HCT116 (cell line): Measurements from ENCODE around the gene MINDY3. TPM values are rescaled to one million over a fixed set of nuclear protein-coding genes. Genes with fewer than 3 reads are reported as not detected.

Experiments used
- ATAC-seq: fragments of 200-7000 bp; cut with Tn5 transposase; 2 replicates; pipeline ENCODE4 v1.9.1; 2020; ENCODE audit warnings: mild to moderate bottlenecking, moderate library complexity
- BruUV-seq: library from RNA; stranded (reverse); fragments of 400-500 nt; replicated peaks from 2 replicates; lab custom pipeline; 2021; lab: Mats Ljungman, UMichigan
- CTCF ChIA-PET: fragments of 300-600 bp; sonication (Branson Sonifier 250); formaldehyde crosslinking; loops from one replicate; lab custom pipeline; 2021; ENCODE audit warnings: antibody characterized with exemption; lab: Charles Lee
- POLR2A ChIA-PET: fragments of 300-600, 350-600 bp; sonication (Branson Sonifier 250); formaldehyde crosslinking; loops from one replicate; lab custom pipeline; 2021; ENCODE audit warnings: antibody characterized with exemption; lab: Charles Lee
- RAD21 ChIA-PET, 2 experiments: fragments of 300-600 bp; sonication (Branson Sonifier 250); formaldehyde crosslinking; loops; one replicate each; lab custom pipeline; 2023; ENCODE audit warnings: low total read pairs in 2 of 2; ENCODE audit not compliant: uncharacterized antibody in 2 of 2, unreplicated experiment in 2 of 2, low non-redundant PET in 1 of 2; lab: Charles Lee
- DNase-seq: peaks from one replicate; pipeline ENCODE4 v3.0.0-alpha.2; 2010; ENCODE audit warnings: low read depth, low spot score
- H2AFZ ChIP-seq: fragments of 200-600 bp; shearing (Covaris generic), sonication (generic); 2 replicates; pipeline ENCODE4 v1.6.1; 2017; ENCODE audit warnings: low read depth, mixed run types, mixed read lengths, antibody characterized with exemption, low read length; ENCODE audit not compliant: poor library complexity, severe bottlenecking
- H3K27ac ChIP-seq: 2 replicates; pipeline ENCODE4 v1.5.1; 2012; ENCODE audit warnings: low read depth, low read length
- H3K27me3 ChIP-seq: fragments of 200-600 bp; sonication (generic); 2 replicates; pipeline ENCODE4 v1.6.1; 2016; ENCODE audit warnings: mixed run types, low read length, mixed read lengths; ENCODE audit not compliant: insufficient read depth
- H3K36me3 ChIP-seq, 2 experiments: fragments of 200-500 bp in 1 of 2; fragments of 200-600 bp in 1 of 2; sonication (Bioruptor generic) in 1 of 2; sonication (generic) in 1 of 2; 2 replicates each; pipeline versions ENCODE4 v1.5.1 to v1.6.1; 2014 to 2016; ENCODE audit warnings: low read length in 2 of 2, inconsistent platforms in 1 of 2, mixed read lengths in 1 of 2, mixed run types in 1 of 2; ENCODE audit not compliant: insufficient read depth in 2 of 2, control insufficient read depth in 1 of 2
- H3K4me1 ChIP-seq, 2 experiments: fragments of 200-600 bp in 1 of 2; sonication (generic) in 1 of 2; 2 replicates each; pipeline versions ENCODE4 v1.5.1 to v1.6.1; 2012 to 2017; ENCODE audit warnings: low read length in 2 of 2, inconsistent platforms in 1 of 2, mild to moderate bottlenecking in 1 of 2, mixed read lengths in 1 of 2, mixed run types in 1 of 2, moderate library complexity in 1 of 2; ENCODE audit not compliant: insufficient read depth in 2 of 2, control insufficient read depth in 1 of 2
- H3K4me2 ChIP-seq: fragments of 200-600 bp; sonication (generic); 2 replicates; pipeline ENCODE4 v1.6.1; 2017; ENCODE audit warnings: mixed run types, low read length, mixed read lengths
- H3K4me3 ChIP-seq, 2 experiments: fragments of 200-600 bp in 1 of 2; sonication (generic) in 1 of 2; replicated peaks in 1 of 2; 2 replicates each; pipeline ENCODE4 v1.5.1; 2011 to 2016; ENCODE audit warnings: low read length in 2 of 2, control low read depth in 1 of 2, low read depth in 1 of 2, mild to moderate bottlenecking in 1 of 2, mixed read lengths in 1 of 2, mixed run types in 1 of 2
- H3K79me2 ChIP-seq: fragments of 200-600 bp; sonication (generic); 2 replicates; pipeline ENCODE4 v1.6.1; 2017; ENCODE audit warnings: mild to moderate bottlenecking, mixed run types, low read length, moderate library complexity, mixed read lengths; ENCODE audit not compliant: insufficient read depth
- H3K9ac ChIP-seq: fragments of 200-600 bp; sonication (generic); 2 replicates; pipeline ENCODE4 v1.6.1; 2016; ENCODE audit warnings: low read length, mixed read lengths
- H3K9me2 ChIP-seq: fragments of 200-600 bp; sonication (generic), shearing (Covaris generic); 2 replicates; pipeline ENCODE4 v1.6.1; 2017; ENCODE audit warnings: mixed run types, mild to moderate bottlenecking, moderate library complexity; ENCODE audit not compliant: insufficient read depth
- H3K9me3 ChIP-seq, 2 experiments: fragments of 200-500 bp in 1 of 2; fragments of 200-600 bp in 1 of 2; sonication (Bioruptor generic) in 1 of 2; sonication (generic) in 1 of 2; 2 replicates each; pipeline ENCODE4 v1.6.1; 2014 to 2017; ENCODE audit warnings: low read length in 2 of 2, mixed read lengths in 2 of 2, inconsistent platforms in 1 of 2, low read depth in 1 of 2, mild to moderate bottlenecking in 1 of 2, mixed run types in 1 of 2, moderate library complexity in 1 of 2; ENCODE audit not compliant: control insufficient read depth in 1 of 2, insufficient read depth in 1 of 2
- H4K20me1 ChIP-seq: fragments of 200-600 bp; sonication (generic), shearing (Covaris generic); 2 replicates; pipeline ENCODE4 v1.6.1; 2017; ENCODE audit warnings: mixed run types, mild to moderate bottlenecking, moderate library complexity; ENCODE audit not compliant: insufficient read depth
- CBX3 ChIP-seq: IDR thresholded peaks from 2 replicates; pipeline ENCODE4 v1.6.1; 2012; ENCODE audit warnings: low read depth
- JUND ChIP-seq: IDR thresholded peaks from 2 replicates; pipeline ENCODE4 v1.6.1; 2012
- TCF7L2 ChIP-seq: IDR thresholded peaks from 2 replicates; pipeline ENCODE4 v1.7.0; 2011; ENCODE audit warnings: borderline replicate concordance, inconsistent platforms; ENCODE audit not compliant: insufficient read depth, insufficient read length; ENCODE audit errors: extremely low read depth
- ZNF274 ChIP-seq: fragments of 200-500 bp; sonication (Bioruptor generic); IDR thresholded peaks from 2 replicates; pipeline ENCODE4 v1.6.1; 2014; ENCODE audit warnings: mild to moderate bottlenecking, low read depth, low read length, inconsistent platforms
- intact Hi-C: fragments of 100-400 bp; cut with micrococcal nuclease; formaldehyde crosslinking; loops from 2 replicates; pipeline ENCODE4 v1.10.0; 2022
- total RNA-seq: library from RNA; stranded (reverse); gene quantifications from one replicate; pipeline ENCODE4 v1.2.1, GENCODE V29; 2021; ENCODE audit not compliant: unreplicated experiment
- TF ChIP-seq, protein P1 (sequence below): IDR thresholded peaks from 2 replicates; pipeline ENCODE4 v1.6.1; 2012; ENCODE audit warnings: low read depth

Gene MINDY3
- total RNA-seq, 1 experiment from 2014 or later, result 15.5 TPM

DNA sequence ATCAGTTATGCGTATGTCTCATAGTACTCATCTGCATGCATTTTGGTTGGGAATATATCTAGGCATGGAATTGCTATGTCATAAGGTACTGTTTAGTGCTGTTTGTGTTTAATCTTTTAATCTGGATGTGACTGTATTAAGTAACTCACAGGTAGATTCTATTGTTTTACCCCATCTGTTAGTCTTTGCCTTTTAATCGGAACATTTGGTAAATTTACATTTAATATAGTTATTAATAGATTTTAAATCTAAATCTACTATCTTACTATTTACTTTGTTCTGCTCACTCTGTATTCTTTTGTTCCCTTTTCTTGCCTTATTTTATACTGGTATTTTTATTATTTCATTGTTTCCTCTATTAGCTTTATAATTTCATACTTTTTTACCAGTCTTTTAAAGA is 130.0 kb downstream of the MINDY3 start (continued):
- no peak for TF ChIP-seq ZNF274
- TF ChIP-seq JUND, result no peak
- TF ChIP-seq CBX3, result no peak

DNA sequence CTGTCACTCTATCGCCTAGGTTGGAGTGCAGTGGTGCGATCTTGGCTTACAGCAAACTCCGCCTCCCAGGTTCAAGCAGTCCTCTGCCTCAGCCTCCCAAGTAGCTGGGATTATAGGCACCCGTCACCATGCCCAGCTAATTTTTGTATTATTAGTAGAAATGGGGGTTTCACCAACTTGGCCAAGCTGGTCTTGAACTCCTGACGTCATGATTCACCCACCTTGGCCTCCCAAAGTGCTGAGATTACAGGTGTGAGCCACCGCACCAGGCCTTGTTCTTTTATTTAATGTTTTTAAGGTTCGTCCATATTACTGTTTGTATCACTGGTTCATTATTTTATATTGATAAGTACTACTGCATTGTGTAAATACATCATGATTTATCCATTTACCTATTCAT is 130.4 kb downstream of the MINDY3 start:
- H4K20me1 ChIP-seq, result no peaks in the 10 kb centered on the region
- POLR2A ChIA-PET, result no interaction called here
- no peak for TF ChIP-seq TCF7L2
- TF ChIP-seq, protein P1, sequence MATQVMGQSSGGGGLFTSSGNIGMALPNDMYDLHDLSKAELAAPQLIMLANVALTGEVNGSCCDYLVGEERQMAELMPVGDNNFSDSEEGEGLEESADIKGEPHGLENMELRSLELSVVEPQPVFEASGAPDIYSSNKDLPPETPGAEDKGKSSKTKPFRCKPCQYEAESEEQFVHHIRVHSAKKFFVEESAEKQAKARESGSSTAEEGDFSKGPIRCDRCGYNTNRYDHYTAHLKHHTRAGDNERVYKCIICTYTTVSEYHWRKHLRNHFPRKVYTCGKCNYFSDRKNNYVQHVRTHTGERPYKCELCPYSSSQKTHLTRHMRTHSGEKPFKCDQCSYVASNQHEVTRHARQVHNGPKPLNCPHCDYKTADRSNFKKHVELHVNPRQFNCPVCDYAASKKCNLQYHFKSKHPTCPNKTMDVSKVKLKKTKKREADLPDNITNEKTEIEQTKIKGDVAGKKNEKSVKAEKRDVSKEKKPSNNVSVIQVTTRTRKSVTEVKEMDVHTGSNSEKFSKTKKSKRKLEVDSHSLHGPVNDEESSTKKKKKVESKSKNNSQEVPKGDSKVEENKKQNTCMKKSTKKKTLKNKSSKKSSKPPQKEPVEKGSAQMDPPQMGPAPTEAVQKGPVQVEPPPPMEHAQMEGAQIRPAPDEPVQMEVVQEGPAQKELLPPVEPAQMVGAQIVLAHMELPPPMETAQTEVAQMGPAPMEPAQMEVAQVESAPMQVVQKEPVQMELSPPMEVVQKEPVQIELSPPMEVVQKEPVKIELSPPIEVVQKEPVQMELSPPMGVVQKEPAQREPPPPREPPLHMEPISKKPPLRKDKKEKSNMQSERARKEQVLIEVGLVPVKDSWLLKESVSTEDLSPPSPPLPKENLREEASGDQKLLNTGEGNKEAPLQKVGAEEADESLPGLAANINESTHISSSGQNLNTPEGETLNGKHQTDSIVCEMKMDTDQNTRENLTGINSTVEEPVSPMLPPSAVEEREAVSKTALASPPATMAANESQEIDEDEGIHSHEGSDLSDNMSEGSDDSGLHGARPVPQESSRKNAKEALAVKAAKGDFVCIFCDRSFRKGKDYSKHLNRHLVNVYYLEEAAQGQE, result no peak
- no peak overlapping the region for H3K4me3 ChIP-seq
- no peaks in the 10 kb centered on the region for H3K4me1 ChIP-seq
- CTCF ChIA-PET, result no interaction called here
- intact Hi-C loops, result loop anchor here (5.0 kb wide), 1 partner anchor 143 kb away; no protein-coding TSS in a partner anchor
- no peak overlapping the region for H3K9ac ChIP-seq
- no peaks in the 10 kb centered on the region for H3K27me3 ChIP-seq
- H3K27ac ChIP-seq, result no peak overlapping the region
- H3K9me3 ChIP-seq, result peaks cover 0 to 3% of the 10 kb centered on the region in 2 experiments; a peak in 1 of 4 replicates
- RAD21 ChIA-PET, result no interaction called here
- DNase-seq, result no peak
- no peaks in the 10 kb centered on the region for H3K79me2 ChIP-seq
- BruUV-seq, result no TSS peak
- ATAC-seq, result no peak
- H3K4me2 ChIP-seq, result no peak overlapping the region
- no peaks in the 10 kb centered on the region for H3K36me3 ChIP-seq
- no peak overlapping the region for H2AFZ ChIP-seq
- no peaks in the 10 kb centered on the region for H3K9me2 ChIP-seq

Other genes starting within 250 kb of the MINDY3 start
- gene ITGA8, start 140.6 kb downstream of the MINDY3 start, total RNA-seq, result 0.02 TPM